HG03135 (cell line): Measurements from ENCODE around the gene RAET1G.
A peak's percentile ranks its signal among the peaks of the same experiment; 100 is the strongest.
"Not testable (repeated sequence)": the region's sequence is repeated elsewhere in the genome, so short reads cannot be mapped to it uniquely, and the experiment has no call there.

Experiments
- ATAC-seq: cut with Tn5 transposase; IDR thresholded peaks from one replicate; pipeline ENCODE4 v1.9.1; 2021; ENCODE audit warnings: mild to moderate bottlenecking, moderate library complexity; ENCODE audit not compliant: unreplicated experiment

Gene RAET1G

DNA sequence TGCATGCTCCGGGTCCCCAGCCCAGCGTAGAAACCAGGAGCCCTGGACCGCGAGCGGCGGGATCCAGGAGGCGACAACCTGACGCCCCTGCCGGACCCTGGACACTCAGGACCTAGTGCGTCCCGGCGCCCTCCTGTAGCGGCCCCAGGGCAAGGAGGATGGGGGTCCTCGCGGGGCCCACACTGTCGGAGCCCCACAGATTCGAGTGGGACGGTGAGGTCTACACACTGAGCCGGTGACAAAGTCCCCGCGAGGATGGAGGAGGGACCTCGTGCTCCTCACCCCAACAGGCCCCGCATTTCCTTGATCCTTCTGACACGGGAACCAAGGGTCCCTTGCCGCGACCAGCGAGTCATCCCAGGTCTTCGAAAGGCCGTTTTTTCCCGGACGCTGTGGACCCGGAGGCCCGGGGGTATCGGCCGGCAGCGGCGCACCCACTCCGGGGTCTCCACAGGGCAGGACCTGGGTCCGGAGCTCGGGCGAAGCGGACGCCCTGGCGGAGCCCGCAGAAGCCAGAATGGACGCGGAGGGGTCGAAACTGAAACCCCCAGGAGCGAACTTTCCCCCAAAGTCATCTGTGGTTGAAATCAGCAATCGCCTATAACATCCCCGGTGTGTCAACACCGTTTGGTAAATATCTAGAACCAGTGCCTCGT, 31.5 kb upstream of the RAET1G start:
- ATAC-seq = not testable (repeated sequence)

DNA sequence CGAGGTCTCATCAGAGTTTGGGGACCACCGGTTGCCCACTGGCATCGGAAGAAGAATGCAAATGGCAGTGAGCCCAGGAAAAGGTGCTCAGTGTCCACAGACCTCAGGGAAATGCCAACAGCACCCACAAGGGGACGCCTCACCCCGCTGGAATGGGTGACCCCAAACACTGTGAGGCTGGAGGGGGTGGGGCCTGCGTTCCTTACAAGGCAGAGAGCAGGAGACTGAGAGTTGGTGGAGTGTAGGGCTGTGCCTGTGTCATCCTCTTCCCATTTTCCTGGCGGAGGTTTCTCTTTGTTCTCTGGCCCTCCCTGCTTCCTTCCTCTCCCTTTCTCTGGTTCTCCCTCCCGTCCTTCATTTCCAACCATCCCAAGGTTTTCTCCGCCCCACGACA, 31.0 kb upstream of the RAET1G start:
- not testable (repeated sequence) for ATAC-seq

GRCh38 chr6:149953390-149953789, 30.5 kb upstream of the RAET1G start:
- ATAC-seq = not testable (repeated sequence)

- ATAC-seq = no peak
Measured at GRCh38 chr6:149951626-149952025, 28.7 kb upstream of the RAET1G start.

- ATAC-seq = no peak
Measured at GRCh38 chr6:149951096-149951495, 28.2 kb upstream of the RAET1G start.

DNA sequence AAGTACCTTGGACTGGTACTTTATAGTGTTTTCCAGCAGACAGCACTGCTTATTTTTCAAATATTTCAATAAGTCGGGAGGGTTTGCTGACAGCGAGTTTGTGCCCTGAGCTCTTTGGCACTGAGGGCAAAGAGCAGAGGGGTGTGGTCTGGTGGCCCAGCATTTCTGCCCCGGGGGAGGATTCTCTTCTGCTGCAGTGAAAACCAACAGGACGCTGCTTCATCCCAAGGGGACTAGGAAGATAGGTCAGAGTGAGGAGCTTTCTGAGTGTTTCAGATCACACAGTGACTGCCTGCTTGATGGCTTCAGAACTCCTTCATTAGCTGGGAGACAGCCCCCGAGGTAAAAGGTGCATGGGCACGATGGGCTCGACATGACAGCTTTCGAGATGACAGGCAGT, 27.5 kb upstream of the RAET1G start:
- no peak for ATAC-seq

DNA sequence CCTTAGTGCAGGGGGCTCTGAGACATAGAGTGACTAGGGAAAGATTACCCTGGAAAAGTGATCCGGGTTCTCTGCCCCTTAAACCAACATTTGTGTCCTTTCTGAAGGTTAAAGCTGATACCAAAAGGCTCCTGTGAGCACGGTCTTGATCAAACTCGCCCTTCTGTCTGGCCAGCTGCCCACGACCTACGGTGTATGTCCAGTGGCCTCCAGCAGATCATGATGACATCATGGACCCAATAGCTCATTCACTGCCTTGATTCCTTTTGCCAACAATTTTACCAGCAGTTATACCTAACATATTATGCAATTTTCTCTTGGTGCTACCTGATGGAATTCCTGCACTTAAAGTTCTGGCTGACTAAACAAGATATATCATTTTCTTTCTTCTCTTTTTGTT, 25.7 kb upstream of the RAET1G start:
- no peak for ATAC-seq

DNA sequence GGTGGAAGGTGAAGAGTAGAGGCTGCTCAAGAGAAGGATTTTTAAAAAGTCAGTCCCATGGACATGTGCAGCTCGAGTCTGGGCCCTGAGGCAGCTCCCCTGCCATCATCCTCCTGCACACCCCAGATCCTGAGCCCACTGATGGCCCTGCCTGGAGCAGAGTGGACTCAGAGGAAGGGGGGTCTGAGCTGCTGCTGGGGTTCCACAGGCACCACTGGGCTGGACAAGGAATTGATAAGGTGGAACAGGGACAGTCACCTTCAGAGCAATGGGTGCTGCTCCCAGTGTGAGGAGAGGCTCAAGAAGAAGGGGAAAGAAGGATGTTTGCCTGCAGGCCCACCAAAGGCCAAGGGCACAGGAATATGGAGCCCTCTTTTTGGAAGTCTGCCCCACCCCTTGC, 25.1 kb upstream of the RAET1G start:
- no peak for ATAC-seq

DNA sequence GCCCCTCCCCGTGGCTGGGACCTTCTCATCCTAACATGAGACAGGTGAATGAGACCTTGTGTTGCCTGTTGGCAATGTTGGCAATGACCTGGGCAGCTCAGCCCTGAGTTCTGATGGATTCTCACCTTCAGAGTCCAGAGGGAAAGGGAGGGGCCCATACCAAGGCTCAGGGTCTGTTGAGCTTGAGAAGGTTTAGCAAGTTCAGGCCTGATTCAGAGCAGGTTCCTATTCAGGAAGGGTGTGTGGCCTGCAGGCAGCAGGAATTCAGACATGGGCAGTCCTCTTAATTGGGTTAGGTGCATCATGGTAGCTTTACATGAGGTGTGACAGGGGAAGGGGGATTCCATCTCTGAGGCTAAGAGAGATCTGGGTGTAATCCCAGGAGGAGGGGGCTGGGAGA, 24.6 kb upstream of the RAET1G start:
- ATAC-seq = not testable (repeated sequence)

DNA sequence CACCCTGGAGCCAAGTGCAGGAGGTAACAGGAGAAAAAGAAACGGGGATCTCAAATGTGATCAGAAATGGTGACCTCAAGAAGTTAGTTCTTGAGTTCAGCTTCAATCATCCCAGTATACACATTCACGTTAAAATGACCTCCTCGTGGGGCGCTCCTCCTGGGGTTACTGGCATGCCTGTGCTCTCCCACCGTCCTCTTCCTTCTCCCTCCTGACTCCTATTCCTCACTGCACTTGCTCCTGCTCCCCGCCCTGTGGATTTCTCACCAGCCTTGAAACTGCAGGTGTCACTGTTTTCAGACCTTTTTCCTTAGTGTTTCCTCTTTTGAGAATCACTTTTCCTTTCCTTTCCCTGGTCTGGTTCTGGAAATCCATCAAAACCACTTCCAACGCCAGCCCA, 23.7 kb upstream of the RAET1G start:
- ATAC-seq = not testable (repeated sequence)

DNA sequence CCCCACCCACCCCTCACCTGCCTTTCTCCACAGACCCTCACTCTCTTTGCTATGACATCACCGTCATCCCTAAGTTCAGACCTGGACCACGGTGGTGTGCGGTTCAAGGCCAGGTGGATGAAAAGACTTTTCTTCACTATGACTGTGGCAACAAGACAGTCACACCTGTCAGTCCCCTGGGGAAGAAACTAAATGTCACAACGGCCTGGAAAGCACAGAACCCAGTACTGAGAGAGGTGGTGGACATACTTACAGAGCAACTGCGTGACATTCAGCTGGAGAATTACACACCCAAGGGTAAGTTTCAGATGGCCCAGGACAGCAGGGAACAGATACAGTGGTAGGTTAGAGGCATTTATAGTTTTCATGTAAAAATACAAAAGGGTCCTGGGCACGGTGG, 22.4 kb upstream of the RAET1G start:
- not testable (repeated sequence) for ATAC-seq

DNA sequence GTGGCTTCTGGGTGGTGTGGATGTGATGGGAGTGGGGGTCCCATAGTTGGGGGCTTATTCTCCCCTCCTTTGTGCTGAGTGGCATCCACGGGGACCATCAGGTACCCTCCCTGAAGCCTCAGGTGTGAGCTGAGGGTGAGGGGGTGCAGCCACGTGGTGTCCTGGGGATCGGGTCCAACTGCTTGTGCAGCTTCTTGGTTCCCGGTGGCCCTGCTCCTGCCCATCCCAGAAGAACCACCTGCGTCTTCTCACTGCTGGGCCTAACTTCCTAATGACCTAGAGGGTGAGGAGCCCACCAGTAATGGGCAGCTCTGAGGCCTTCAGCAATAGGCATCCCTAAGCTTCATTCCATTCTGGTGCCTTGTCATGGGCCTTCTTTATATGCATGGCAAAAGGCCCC, 20.4 kb upstream of the RAET1G start:
- ATAC-seq = not testable (repeated sequence)

GRCh38 chr6:149942461-149942829, 19.5 kb upstream of the RAET1G start:
- ATAC-seq = no peak

DNA sequence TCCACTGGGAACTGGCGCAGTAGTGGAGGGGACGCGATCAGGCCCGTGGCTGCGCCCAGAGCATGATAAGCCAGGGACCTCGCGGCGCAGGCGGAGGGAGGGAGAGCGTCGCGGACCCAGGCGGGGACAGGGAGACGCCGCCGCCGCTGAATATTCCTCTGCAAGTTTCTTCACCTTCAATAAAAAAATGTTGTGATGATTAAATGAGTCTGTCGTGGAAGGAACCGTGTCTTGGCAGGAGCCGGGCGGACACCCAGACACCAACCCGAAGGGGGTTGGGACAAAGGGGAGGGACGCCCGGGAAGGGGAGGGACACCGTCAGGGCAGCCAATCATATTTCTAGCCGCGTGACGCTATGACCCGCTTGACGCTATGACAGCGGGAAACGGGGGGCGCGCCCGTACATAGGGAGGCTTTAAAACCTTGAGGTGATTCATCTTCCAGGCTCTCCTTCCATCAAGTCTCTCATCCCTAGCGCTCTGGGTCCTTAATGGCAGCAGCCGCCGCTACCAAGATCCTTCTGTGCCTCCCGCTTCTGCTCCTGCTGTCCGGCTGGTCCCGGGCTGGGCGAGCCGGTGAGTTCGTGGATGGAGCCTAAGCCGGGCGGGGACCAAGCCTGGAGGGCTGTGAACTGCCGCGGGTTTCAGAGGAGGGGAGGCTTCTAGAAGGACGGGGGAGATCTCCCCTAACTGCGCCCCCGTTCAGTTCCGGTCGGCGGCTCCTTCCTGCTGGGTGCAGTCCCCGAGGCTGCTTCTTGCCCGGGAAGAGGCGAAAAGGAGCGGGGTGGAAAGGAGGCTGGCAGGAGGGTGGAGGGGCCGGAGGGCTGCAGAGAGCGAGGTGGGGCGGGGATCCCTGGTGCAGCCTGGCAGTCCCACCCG, 18.9 kb upstream of the RAET1G start, which contains the start of gene ULBP2:
TSS of gene ULBP2 (plus strand) at position 432 of the 878 bp plus-strand sequence. CDS start at position 491, 59 bp downstream.
- no peak for ATAC-seq

DNA sequence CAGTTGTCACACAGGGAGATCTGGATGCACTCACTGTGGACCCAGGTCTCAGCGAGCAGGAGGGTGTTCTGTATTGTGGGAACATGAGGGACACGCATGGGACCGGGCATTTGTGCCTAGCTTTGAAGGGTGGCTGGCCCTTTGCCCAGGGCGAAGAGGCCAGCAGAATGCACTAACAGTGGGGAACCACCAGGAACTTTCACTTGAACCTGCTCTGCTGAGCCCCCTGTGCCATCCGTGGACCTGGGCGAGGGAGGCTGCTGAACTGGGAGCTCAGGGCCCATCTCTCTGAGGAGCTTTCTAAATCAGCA, 17.7 kb upstream of the RAET1G start:
- ATAC-seq = no peak

GRCh38 chr6:149939909-149940671, 17.2 kb upstream of the RAET1G start:
- ATAC-seq = no peak

- no peak for ATAC-seq
Measured at GRCh38 chr6:149939356-149939648, 16.4 kb upstream of the RAET1G start.

- peak; percentile 77 for ATAC-seq
Measured at GRCh38 chr6:149938571-149939355, 15.8 kb upstream of the RAET1G start.

- not testable (repeated sequence) for ATAC-seq
Measured at GRCh38 chr6:149938013-149938570, 15.2 kb upstream of the RAET1G start.

DNA sequence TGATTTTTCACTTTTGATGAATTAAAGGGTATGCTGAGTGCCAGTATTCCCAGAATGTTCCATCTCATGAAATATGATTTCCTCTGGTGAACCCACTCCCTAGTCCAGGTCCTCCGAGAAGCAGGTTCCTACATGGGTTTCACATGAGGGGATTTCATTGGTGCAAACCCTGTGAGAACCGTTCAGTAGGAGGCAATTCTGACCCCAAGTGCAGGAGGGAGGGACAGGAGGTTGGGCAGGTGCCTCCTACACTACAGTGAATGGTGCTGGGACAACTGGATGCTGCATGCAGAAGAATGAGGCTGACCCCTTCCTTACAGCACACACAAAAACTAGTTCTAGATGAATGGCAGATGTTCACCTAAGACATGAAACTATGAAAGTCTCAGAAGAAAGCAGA, 13.8 kb upstream of the RAET1G start:
- no peak for ATAC-seq

- ATAC-seq = no peak
Measured at GRCh38 chr6:149935668-149936067, 12.7 kb upstream of the RAET1G start.
